Measurements from ENCODE around the gene SLC16A11. TPM values are rescaled to one million over a fixed set of nuclear protein-coding genes. Genes with fewer than 3 reads are reported as not detected.
A peak's percentile ranks its signal among the peaks of the same experiment; 100 is the strongest.

Gene SLC16A11
- total RNA-seq, 1 donor: 0.27 TPM

DNA sequence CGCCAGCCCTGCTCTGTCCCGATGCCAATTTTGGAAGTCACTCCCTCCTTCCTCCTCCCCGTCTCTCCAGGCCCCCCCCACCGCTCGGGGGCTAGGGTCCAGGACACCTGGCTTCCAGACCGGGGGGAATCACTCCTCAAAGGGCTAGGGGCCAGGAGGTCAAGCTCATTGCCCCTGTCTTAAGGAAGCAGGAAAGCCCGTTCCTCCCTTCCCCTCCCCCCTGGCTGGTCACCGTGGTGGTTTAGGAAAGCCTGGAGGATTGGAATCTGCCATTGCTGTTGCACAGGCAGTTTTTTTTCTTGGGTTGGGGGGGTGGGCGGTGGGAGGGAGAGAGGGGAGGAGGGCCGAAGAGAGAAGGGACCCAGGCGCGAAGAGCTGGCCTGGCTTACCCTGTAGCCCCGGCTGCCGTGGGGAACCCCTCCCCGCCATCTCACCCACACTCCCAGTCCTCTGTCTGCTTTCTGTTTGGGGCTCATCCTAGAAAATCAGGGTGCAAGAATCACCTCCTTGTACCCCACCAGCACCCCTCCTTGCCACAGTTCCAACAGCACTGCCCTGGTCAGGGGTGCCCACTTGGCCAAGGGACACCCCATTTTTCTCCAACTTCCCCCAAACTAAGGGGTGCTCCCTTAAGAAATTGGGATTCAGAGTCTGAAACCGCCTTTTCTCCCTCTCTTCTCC lies 23.9 kb downstream of the SLC16A11 start:
- TF ChIP-seq CTCF (IDR thresholded peaks at IDR 0.05; ENCODE audit: insufficient read depth, low read length): no peak
- peak overlapping the region; percentile 60 for H3K4me3 ChIP-seq (ENCODE audit: low read depth, low read length)
- DNase-seq (ENCODE audit: low read depth): peak; percentile 62

DNA sequence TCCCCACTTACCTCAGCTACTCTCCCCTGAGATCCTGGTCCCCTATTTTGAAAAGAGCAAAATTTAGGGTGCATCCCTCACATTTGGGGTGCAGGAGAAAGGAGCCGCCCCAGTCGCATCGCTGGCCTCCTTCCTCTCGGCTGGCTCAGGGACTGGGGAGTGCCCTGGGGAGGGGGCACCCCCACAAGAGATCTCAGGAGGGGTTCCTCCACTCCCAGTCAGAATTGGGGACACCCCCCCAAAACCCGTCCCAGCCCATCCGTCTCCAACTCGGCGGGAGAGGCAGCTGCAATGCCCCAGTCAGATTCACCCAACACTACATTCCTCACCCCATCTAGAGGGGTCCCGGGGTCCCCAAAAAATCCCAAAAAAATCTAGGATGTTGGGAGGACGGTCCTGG lies 24.5 kb downstream of the SLC16A11 start:
- H3K4me3 ChIP-seq (ENCODE audit: low read depth, low read length): peak overlapping the region; percentile 47
- no peak for DNase-seq (ENCODE audit: low read depth)

GRCh38 chr17:7018331-7018964 lies 25.4 kb downstream of the SLC16A11 start:
- no peak for DNase-seq (ENCODE audit: low read depth)
- no peak for TF ChIP-seq CTCF (IDR thresholded peaks at IDR 0.05; ENCODE audit: insufficient read depth, low read length)
- peak overlapping the region; percentile 47 for H3K4me3 ChIP-seq (ENCODE audit: low read depth, low read length)

More for the DNA sequence above, 24.5 kb downstream of the SLC16A11 start:
- no peak for TF ChIP-seq CTCF (IDR thresholded peaks at IDR 0.05; ENCODE audit: insufficient read depth, low read length)

- H3K4me3 ChIP-seq (ENCODE audit: low read depth, low read length): no peak overlapping the region
- TF ChIP-seq CTCF (IDR thresholded peaks at IDR 0.05; ENCODE audit: insufficient read depth, low read length): no peak
- DNase-seq (ENCODE audit: low read depth): no peak
Observed at GRCh38 chr17:7017827-7018200, 26.1 kb downstream of the SLC16A11 start.

DNA sequence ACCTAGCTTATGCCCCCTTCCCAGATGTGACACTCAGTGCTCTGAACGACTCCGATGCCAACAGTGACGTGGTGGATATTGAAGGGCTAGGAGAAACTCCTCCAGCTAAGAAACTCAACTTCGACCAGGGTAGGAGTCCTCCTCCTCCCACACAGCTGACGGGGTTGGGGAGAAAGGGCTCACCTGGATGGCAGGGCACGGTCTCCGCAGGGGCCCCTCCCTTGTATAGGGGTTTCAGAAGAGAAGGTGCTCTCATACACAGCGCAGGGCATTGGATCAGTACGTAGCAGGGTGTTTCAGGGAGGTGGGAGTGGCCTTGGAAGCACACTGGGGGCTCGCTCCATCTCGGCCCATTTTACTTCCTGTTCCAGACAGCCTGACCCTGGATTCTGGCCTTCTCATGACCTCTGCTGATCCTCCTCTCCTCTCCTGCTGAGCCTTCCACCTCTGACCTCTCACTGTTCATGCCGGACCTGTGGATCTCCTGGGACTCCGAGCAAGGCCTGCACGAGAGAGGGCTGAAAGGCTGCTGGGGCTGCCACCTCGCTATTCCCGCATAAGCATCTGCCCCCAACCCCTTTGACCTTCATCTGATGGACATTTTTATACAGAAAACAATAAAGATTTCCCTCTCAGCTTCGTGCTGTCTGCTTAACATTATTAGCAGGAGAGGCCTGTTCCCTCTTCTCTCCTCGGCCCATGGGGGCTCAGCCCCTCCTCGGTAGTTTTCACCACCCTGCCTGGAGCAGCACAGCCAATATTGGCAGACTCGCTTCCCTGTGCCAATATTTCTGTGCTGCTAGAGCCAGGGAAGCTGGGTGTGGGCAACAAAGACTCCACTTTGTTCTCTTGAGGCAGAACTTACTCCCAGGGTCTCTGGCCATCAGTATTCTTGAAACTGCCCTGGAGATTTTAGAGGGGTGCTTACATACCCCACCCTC lies 26.7 kb downstream of the SLC16A11 start:
- TF ChIP-seq CTCF (IDR thresholded peaks at IDR 0.05; ENCODE audit: insufficient read depth, low read length): no peak
- no peak for DNase-seq (ENCODE audit: low read depth)
- H3K4me3 ChIP-seq (ENCODE audit: low read depth, low read length): no peak overlapping the region

- no peak for DNase-seq (ENCODE audit: low read depth)
- no peak overlapping the region for H3K4me3 ChIP-seq (ENCODE audit: low read depth, low read length)
- no peak for TF ChIP-seq CTCF (IDR thresholded peaks at IDR 0.05; ENCODE audit: insufficient read depth, low read length)
Observed at GRCh38 chr17:7016418-7016817, 27.5 kb downstream of the SLC16A11 start.

Measured in fibroblast of the aortic adventitia (primary cell).